OCI-LY7 (cell line): ENCODE data around the gene CAPN9.

Experiments
- EZH2phosphoT487 ChIP-seq: fragments of 200-600 bp; sonication (generic); IDR thresholded peaks from 2 replicates; pipeline ENCODE4 v1.6.1; 2018; ENCODE audit warnings: low read depth, borderline replicate concordance, mild to moderate bottlenecking, mixed run types, antibody characterized with exemption, low read length, moderate library complexity, mixed read lengths
- TF ChIP-seq, protein P1 (sequence below): fragments of 200-600 bp; sonication (generic); conservative IDR thresholded peaks from 2 replicates; pipeline ENCODE4 v1.5.1; 2014; ENCODE audit warnings: mild to moderate bottlenecking, antibody characterized with exemption, low read length, moderate library complexity, mixed read lengths

DNA sequence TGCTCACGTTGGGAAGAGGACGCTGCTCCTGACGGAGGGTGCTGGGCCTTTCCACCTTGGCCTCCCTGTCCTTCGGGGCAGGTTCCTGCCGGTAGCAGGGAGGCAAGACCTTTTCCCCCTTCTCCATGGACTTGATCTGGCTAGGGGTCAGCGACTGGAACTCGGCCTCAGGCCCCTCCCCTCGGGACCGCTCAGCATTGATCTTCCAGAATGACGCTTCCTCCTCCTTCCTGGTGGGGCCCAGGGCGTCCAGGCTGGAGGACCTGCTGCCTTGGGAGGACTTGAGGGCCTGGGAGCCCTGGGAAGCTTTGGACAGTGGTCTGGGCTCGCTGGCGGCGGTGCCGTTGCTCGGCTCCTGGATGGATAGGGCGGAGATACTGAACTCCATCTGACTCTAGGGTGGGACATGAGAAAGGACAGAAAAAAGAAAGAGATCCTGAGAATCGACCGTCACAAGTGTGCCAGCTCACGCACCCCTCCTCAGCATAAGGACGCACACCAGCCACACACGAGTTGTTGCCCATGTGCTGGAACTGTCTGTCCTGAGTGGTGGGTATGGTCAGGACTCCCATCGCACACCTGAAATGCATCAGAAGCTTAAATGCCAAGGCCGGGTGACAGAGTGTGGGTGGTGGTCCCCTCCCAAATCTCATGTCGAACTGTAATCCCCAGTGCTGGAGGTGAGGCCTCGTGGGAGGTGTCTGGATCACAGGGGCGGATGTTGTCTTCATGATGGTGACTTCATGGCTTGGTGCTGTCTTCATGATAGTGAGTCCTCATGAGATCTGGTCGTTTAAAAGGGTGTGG is 96.5 kb downstream of the CAPN9 start:
- TF ChIP-seq, protein P1, sequence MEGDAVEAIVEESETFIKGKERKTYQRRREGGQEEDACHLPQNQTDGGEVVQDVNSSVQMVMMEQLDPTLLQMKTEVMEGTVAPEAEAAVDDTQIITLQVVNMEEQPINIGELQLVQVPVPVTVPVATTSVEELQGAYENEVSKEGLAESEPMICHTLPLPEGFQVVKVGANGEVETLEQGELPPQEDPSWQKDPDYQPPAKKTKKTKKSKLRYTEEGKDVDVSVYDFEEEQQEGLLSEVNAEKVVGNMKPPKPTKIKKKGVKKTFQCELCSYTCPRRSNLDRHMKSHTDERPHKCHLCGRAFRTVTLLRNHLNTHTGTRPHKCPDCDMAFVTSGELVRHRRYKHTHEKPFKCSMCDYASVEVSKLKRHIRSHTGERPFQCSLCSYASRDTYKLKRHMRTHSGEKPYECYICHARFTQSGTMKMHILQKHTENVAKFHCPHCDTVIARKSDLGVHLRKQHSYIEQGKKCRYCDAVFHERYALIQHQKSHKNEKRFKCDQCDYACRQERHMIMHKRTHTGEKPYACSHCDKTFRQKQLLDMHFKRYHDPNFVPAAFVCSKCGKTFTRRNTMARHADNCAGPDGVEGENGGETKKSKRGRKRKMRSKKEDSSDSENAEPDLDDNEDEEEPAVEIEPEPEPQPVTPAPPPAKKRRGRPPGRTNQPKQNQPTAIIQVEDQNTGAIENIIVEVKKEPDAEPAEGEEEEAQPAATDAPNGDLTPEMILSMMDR, result no peak
- TF ChIP-seq EZH2phosphoT487, result no peak
